ENCODE measurements around the gene CPEB4.

- no peak for TF ChIP-seq POLR2A (IDR thresholded peaks at IDR 0.05)
- TF ChIP-seq, protein P1, sequence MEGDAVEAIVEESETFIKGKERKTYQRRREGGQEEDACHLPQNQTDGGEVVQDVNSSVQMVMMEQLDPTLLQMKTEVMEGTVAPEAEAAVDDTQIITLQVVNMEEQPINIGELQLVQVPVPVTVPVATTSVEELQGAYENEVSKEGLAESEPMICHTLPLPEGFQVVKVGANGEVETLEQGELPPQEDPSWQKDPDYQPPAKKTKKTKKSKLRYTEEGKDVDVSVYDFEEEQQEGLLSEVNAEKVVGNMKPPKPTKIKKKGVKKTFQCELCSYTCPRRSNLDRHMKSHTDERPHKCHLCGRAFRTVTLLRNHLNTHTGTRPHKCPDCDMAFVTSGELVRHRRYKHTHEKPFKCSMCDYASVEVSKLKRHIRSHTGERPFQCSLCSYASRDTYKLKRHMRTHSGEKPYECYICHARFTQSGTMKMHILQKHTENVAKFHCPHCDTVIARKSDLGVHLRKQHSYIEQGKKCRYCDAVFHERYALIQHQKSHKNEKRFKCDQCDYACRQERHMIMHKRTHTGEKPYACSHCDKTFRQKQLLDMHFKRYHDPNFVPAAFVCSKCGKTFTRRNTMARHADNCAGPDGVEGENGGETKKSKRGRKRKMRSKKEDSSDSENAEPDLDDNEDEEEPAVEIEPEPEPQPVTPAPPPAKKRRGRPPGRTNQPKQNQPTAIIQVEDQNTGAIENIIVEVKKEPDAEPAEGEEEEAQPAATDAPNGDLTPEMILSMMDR (IDR thresholded peaks at IDR 0.05) = no peak
These were observed 9.8 kb upstream of the CPEB4 start for GRCh38 chr5:173878224-173878967.

Measured in adrenal gland (tissue), 5 donors.